GM23338 (cell line): Measurements from ENCODE around the gene ARID4B. TPM values are rescaled to one million over a fixed set of nuclear protein-coding genes. Genes with fewer than 3 reads are reported as not detected.

Source experiments
- ATAC-seq: fragments of 200-7000 bp; cut with Tn5 transposase; 3 replicates; pipeline ENCODE4 v1.9.1; 2020
- DNase-seq: peaks from one replicate; pipeline ENCODE4 v3.0.0-alpha.2; 2015; ENCODE audit warnings: low spot score
- H2AFZ ChIP-seq: fragments of 200-600 bp; sonication (generic); 2 replicates; pipeline ENCODE4 v1.8.0; 2016; ENCODE audit warnings: antibody characterized with exemption, mild to moderate bottlenecking, moderate library complexity
- H3F3A ChIP-seq: fragments of 200-600 bp; sonication (generic); replicated peaks from 2 replicates; pipeline ENCODE4 v1.8.0; 2017; ENCODE audit warnings: antibody characterized with exemption, mixed run types, low read depth
- H3K27ac ChIP-seq: fragments of 200-600 bp; sonication (generic); 2 replicates; pipeline ENCODE4 v1.6.1; 2016; ENCODE audit warnings: low read depth
- H3K27me3 ChIP-seq: fragments of 200-600 bp; sonication (generic); 2 replicates; pipeline ENCODE4 v1.8.0; 2016; ENCODE audit warnings: mild to moderate bottlenecking, mixed run types, moderate library complexity; ENCODE audit not compliant: insufficient read depth
- H3K36me3 ChIP-seq: fragments of 200-600 bp; sonication (generic); 2 replicates; pipeline ENCODE4 v1.8.0; 2016; ENCODE audit warnings: mild to moderate bottlenecking; ENCODE audit not compliant: insufficient read depth
- H3K4me1 ChIP-seq: fragments of 200-600 bp; sonication (generic); 2 replicates; pipeline ENCODE4 v1.8.0; 2016; ENCODE audit warnings: mild to moderate bottlenecking, moderate library complexity; ENCODE audit not compliant: insufficient read depth
- H3K4me2 ChIP-seq: fragments of 200-600 bp; sonication (generic); 2 replicates; pipeline ENCODE4 v1.7.1; 2017; ENCODE audit warnings: mixed run types
- H3K4me3 ChIP-seq: fragments of 200-600 bp; sonication (generic); 2 replicates; pipeline ENCODE4 v1.6.1; 2016; ENCODE audit warnings: mixed run types
- H3K79me2 ChIP-seq: fragments of 200-600 bp; sonication (generic); replicated peaks from 2 replicates; pipeline ENCODE4 v1.8.0; 2017; ENCODE audit warnings: mild to moderate bottlenecking; ENCODE audit not compliant: insufficient read depth
- H3K9me2 ChIP-seq: fragments of 200-600 bp; sonication (generic); 2 replicates; pipeline ENCODE4 v1.8.0; 2017; ENCODE audit not compliant: insufficient read depth
- H4K20me1 ChIP-seq: fragments of 200-600 bp; sonication (generic); replicated peaks from 2 replicates; pipeline ENCODE4 v1.8.0; 2017; ENCODE audit warnings: mild to moderate bottlenecking; ENCODE audit not compliant: insufficient read depth
- H3K27ac Mint-ChIP-seq: 2 replicates; pipeline ENCODE4 v1.8.0; 2020; ENCODE audit warnings: inconsistent platforms, mild to moderate bottlenecking, moderate library complexity, mixed read lengths
- H3K27me3 Mint-ChIP-seq: 3 replicates; pipeline ENCODE4 v1.8.0; 2022; ENCODE audit warnings: low read depth, mild to moderate bottlenecking, moderate library complexity, mixed read lengths, inconsistent platforms; ENCODE audit not compliant: insufficient read depth, poor library complexity
- H3K36me3 Mint-ChIP-seq: 3 replicates; pipeline ENCODE4 v1.8.0; 2021; ENCODE audit warnings: low read depth, mild to moderate bottlenecking, inconsistent platforms, moderate library complexity, mixed read lengths
- H3K4me1 Mint-ChIP-seq: 3 replicates; pipeline ENCODE4 v1.8.0; 2020; ENCODE audit warnings: mild to moderate bottlenecking, inconsistent platforms, mixed read lengths
- H3K4me3 Mint-ChIP-seq: 3 replicates; pipeline ENCODE4 v1.8.0; 2021; ENCODE audit warnings: moderate library complexity, mild to moderate bottlenecking, inconsistent platforms, mixed read lengths
- H3K9me3 Mint-ChIP-seq: 3 replicates; pipeline ENCODE4 v1.8.0; 2020; ENCODE audit warnings: moderate library complexity, mild to moderate bottlenecking, inconsistent platforms, mixed read lengths
- CREB1 ChIP-seq: fragments of 250-450 bp; sonication (Bioruptor Pico); IDR thresholded peaks from 2 replicates; pipeline ENCODE4 v1.5.0; 2020; ENCODE audit warnings: low read depth, mild to moderate bottlenecking, moderate library complexity
- EZH2 ChIP-seq: fragments of 200-600 bp; sonication (generic); IDR thresholded peaks from one replicate; pipeline ENCODE4 v1.8.0; 2017; ENCODE audit warnings: antibody characterized with exemption, mild to moderate bottlenecking, low read depth; ENCODE audit not compliant: unreplicated experiment
- EZH2phosphoT487 ChIP-seq: fragments of 200-600 bp; sonication (generic); IDR thresholded peaks from one replicate; pipeline ENCODE4 v1.8.1; 2018; ENCODE audit warnings: antibody characterized with exemption; ENCODE audit not compliant: unreplicated experiment
- JUNB ChIP-seq: IDR thresholded peaks from one replicate; pipeline ENCODE4 v1.6.1; 2016; ENCODE audit warnings: antibody characterized with exemption; ENCODE audit not compliant: unreplicated experiment
- NANOG ChIP-seq: IDR thresholded peaks from 2 replicates; pipeline ENCODE4 v1.6.1; 2016; ENCODE audit warnings: antibody characterized with exemption, borderline replicate concordance
- POLR2AphosphoS5 ChIP-seq: IDR thresholded peaks from 2 replicates; pipeline ENCODE4 v1.6.1; 2016; ENCODE audit warnings: antibody characterized with exemption, low read depth
- REST ChIP-seq: IDR thresholded peaks from one replicate; pipeline ENCODE4 v1.6.1; 2018; ENCODE audit warnings: antibody characterized with exemption; ENCODE audit not compliant: unreplicated experiment
- STAT1 ChIP-seq: IDR thresholded peaks from one replicate; pipeline ENCODE4 v1.6.1; 2016; ENCODE audit warnings: antibody characterized with exemption; ENCODE audit not compliant: unreplicated experiment
- ZNF114 ChIP-seq: fragments of 250-450 bp; sonication (Bioruptor Pico); IDR thresholded peaks from 2 replicates; pipeline ENCODE4 v1.5.0; 2020; ENCODE audit warnings: mild to moderate bottlenecking, moderate library complexity
- ZNF331 ChIP-seq: fragments of 250-450 bp; sonication (Bioruptor Pico); IDR thresholded peaks from 2 replicates; pipeline ENCODE4 v1.5.0; 2020; ENCODE audit warnings: low read depth, mild to moderate bottlenecking, moderate library complexity
- polyA plus RNA-seq: library from polyadenylated mRNA; unstranded; fragments of >200 nt; fragmentation: Nextera tagmentation; extraction: Ambion mirVana; gene quantifications from 2 replicates; pipeline ENCODE4 v1.2.1, GENCODE V29; 2016
- total RNA-seq: library from RNA; depleted of rRNA; stranded (reverse); fragments of >200 nt; shearing (Covaris generic); gene quantifications from 2 replicates; pipeline ENCODE4 v1.2.3, GENCODE V29; 2014
- TF ChIP-seq, protein P1 (sequence below): IDR thresholded peaks from 2 replicates; pipeline ENCODE4 v1.6.1; 2016; ENCODE audit warnings: antibody characterized with exemption
- TF ChIP-seq, protein P2 (sequence below): fragments of 250-450 bp; sonication (Bioruptor Pico); IDR thresholded peaks from 2 replicates; pipeline ENCODE4 v1.5.0; 2020; ENCODE audit warnings: mild to moderate bottlenecking, moderate library complexity
- TF ChIP-seq, protein P3 (sequence below), 2 experiments: fragments of 200-600 bp in 1 of 2; sonication (generic) in 1 of 2; conservative IDR thresholded peaks; 2 replicates each; pipeline versions ENCODE4 v1.5.1 to v1.6.1; 2016 to 2017; ENCODE audit warnings: antibody characterized with exemption in 2 of 2, low read depth in 2 of 2, mild to moderate bottlenecking in 2 of 2, moderate library complexity in 1 of 2

Gene ARID4B
- total and polyA plus RNA-seq, 2 experiments from 2014 or later: 25.1 to 59.8 TPM

DNA sequence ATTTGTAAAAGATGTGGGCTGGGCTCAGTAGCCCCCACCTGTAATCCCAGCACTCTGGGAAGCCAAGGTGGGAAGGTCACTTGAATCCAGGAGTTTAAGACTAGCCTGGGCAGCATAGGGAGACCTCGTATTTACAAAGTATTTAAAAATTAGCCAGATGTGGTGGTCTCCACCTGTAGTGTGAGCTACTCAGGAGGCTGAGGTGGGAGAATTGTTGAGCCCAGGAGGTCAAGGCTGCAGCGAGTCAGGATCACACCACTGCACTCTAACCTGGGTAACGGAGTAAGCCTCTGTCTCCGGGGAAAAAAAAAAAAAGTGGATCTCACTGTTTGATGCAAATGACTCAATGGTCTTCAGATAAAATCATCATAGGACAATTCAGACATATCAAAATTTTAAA, 89.4 kb downstream of the ARID4B start:
- H3K4me1 ChIP-seq: peaks cover 9% of the 10 kb centered on the region; the same call in 1 of the 2 replicates
- Mint-ChIP-seq H3K36me3 (peaks cover 29% of the 10 kb centered on the region), H3K4me3 (no peak overlapping the region), H3K27ac (no peak overlapping the region), H3K4me1 (peaks cover 5% of the 10 kb centered on the region; the same call in 2 of the 3 replicates), H3K9me3 (no peaks in the 10 kb centered on the region), H3K27me3 (peaks cover 5% of the 10 kb centered on the region)
- H3K36me3 ChIP-seq: no peaks in the 10 kb centered on the region
- no peaks in the 10 kb centered on the region for H4K20me1 ChIP-seq
- DNase-seq (no peak), ATAC-seq (no peak)
- no peak overlapping the region for H3K4me2 ChIP-seq
- no peak overlapping the region for H3K4me3 ChIP-seq
- H3F3A ChIP-seq: no peaks in the 10 kb centered on the region
- TF ChIP-seq EZH2: no peak
- no peak for TF ChIP-seq POLR2AphosphoS5
- TF ChIP-seq STAT1: no peak
- TF ChIP-seq, protein P1, sequence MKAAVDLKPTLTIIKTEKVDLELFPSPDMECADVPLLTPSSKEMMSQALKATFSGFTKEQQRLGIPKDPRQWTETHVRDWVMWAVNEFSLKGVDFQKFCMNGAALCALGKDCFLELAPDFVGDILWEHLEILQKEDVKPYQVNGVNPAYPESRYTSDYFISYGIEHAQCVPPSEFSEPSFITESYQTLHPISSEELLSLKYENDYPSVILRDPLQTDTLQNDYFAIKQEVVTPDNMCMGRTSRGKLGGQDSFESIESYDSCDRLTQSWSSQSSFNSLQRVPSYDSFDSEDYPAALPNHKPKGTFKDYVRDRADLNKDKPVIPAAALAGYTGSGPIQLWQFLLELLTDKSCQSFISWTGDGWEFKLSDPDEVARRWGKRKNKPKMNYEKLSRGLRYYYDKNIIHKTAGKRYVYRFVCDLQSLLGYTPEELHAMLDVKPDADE: no peak
- no peak for TF ChIP-seq EZH2phosphoT487
- no peak for TF ChIP-seq CREB1 (CRISPR knock-in tag)
- no peak for TF ChIP-seq ZNF331
- TF ChIP-seq ZNF114: no peak
- TF ChIP-seq, protein P2, sequence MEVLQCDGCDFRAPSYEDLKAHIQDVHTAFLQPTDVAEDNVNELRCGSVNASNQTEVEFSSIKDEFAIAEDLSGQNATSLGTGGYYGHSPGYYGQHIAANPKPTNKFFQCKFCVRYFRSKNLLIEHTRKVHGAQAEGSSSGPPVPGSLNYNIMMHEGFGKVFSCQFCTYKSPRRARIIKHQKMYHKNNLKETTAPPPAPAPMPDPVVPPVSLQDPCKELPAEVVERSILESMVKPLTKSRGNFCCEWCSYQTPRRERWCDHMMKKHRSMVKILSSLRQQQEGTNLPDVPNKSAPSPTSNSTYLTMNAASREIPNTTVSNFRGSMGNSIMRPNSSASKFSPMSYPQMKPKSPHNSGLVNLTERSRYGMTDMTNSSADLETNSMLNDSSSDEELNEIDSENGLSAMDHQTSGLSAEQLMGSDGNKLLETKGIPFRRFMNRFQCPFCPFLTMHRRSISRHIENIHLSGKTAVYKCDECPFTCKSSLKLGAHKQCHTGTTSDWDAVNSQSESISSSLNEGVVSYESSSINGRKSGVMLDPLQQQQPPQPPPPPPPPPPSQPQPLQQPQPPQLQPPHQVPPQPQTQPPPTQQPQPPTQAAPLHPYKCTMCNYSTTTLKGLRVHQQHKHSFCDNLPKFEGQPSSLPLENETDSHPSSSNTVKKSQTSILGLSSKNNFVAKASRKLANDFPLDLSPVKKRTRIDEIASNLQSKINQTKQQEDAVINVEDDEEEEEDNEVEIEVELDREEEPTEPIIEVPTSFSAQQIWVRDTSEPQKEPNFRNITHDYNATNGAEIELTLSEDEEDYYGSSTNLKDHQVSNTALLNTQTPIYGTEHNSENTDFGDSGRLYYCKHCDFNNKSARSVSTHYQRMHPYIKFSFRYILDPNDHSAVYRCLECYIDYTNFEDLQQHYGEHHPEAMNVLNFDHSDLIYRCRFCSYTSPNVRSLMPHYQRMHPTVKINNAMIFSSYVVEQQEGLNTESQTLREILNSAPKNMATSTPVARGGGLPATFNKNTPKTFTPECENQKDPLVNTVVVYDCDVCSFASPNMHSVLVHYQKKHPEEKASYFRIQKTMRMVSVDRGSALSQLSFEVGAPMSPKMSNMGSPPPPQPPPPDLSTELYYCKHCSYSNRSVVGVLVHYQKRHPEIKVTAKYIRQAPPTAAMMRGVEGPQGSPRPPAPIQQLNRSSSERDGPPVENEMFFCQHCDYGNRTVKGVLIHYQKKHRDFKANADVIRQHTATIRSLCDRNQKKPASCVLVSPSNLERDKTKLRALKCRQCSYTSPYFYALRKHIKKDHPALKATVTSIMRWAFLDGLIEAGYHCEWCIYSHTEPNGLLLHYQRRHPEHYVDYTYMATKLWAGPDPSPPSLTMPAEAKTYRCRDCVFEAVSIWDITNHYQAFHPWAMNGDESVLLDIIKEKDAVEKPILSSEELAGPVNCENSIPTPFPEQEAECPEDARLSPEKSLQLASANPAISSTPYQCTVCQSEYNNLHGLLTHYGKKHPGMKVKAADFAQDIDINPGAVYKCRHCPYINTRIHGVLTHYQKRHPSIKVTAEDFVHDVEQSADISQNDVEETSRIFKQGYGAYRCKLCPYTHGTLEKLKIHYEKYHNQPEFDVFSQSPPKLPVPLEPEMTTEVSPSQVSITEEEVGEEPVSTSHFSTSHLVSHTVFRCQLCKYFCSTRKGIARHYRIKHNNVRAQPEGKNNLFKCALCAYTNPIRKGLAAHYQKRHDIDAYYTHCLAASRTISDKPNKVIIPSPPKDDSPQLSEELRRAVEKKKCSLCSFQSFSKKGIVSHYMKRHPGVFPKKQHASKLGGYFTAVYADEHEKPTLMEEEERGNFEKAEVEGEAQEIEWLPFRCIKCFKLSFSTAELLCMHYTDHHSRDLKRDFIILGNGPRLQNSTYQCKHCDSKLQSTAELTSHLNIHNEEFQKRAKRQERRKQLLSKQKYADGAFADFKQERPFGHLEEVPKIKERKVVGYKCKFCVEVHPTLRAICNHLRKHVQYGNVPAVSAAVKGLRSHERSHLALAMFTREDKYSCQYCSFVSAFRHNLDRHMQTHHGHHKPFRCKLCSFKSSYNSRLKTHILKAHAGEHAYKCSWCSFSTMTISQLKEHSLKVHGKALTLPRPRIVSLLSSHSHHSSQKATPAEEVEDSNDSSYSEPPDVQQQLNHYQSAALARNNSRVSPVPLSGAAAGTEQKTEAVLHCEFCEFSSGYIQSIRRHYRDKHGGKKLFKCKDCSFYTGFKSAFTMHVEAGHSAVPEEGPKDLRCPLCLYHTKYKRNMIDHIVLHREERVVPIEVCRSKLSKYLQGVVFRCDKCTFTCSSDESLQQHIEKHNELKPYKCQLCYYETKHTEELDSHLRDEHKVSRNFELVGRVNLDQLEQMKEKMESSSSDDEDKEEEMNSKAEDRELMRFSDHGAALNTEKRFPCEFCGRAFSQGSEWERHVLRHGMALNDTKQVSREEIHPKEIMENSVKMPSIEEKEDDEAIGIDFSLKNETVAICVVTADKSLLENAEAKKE (CRISPR knock-in tag): no peak
- TF ChIP-seq NANOG: no peak
- no peak for TF ChIP-seq REST
- no peak for TF ChIP-seq JUNB
- TF ChIP-seq, protein P3, sequence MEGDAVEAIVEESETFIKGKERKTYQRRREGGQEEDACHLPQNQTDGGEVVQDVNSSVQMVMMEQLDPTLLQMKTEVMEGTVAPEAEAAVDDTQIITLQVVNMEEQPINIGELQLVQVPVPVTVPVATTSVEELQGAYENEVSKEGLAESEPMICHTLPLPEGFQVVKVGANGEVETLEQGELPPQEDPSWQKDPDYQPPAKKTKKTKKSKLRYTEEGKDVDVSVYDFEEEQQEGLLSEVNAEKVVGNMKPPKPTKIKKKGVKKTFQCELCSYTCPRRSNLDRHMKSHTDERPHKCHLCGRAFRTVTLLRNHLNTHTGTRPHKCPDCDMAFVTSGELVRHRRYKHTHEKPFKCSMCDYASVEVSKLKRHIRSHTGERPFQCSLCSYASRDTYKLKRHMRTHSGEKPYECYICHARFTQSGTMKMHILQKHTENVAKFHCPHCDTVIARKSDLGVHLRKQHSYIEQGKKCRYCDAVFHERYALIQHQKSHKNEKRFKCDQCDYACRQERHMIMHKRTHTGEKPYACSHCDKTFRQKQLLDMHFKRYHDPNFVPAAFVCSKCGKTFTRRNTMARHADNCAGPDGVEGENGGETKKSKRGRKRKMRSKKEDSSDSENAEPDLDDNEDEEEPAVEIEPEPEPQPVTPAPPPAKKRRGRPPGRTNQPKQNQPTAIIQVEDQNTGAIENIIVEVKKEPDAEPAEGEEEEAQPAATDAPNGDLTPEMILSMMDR (conservative IDR thresholded peaks at IDR 0.05; ENCODE audit: low read depth in 2 of 2): no peak
- no peak overlapping the region for H2AFZ ChIP-seq
- no peaks in the 10 kb centered on the region for H3K27me3 ChIP-seq
- no peak overlapping the region for H3K27ac ChIP-seq
- H3K9me2 ChIP-seq: no peaks in the 10 kb centered on the region
- no peaks in the 10 kb centered on the region; the same call in 1 of the 2 replicates for H3K79me2 ChIP-seq
